Measurements from ENCODE around the gene SDC1.

DNA sequence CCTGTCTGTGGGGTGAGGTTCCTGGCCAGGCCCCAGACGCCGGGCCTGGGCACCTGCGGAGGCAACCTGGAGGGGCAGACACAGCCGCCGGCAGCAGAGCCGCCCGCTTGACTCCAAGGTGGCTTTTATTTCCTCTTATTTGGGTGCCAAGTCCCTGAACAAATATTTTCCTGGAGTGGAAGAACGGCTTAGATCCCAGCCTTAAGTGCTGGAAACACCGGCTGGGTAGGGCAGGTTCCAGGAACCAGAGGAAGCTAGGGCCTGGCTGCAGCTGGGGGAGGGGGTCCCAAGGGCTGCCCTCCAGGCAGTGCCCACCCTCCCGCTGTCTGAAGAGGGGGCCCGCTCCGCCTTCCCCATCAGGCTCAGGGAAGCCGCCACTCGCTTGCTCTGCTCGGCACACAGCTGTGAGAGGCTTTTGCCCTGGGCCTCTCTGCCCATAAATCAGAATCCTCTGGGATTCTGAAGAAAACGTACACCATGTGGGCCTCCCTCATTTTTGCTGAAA lies 28.2 kb downstream of the SDC1 start:
- TF ChIP-seq, protein P1, sequence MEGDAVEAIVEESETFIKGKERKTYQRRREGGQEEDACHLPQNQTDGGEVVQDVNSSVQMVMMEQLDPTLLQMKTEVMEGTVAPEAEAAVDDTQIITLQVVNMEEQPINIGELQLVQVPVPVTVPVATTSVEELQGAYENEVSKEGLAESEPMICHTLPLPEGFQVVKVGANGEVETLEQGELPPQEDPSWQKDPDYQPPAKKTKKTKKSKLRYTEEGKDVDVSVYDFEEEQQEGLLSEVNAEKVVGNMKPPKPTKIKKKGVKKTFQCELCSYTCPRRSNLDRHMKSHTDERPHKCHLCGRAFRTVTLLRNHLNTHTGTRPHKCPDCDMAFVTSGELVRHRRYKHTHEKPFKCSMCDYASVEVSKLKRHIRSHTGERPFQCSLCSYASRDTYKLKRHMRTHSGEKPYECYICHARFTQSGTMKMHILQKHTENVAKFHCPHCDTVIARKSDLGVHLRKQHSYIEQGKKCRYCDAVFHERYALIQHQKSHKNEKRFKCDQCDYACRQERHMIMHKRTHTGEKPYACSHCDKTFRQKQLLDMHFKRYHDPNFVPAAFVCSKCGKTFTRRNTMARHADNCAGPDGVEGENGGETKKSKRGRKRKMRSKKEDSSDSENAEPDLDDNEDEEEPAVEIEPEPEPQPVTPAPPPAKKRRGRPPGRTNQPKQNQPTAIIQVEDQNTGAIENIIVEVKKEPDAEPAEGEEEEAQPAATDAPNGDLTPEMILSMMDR (IDR thresholded peaks at IDR 0.05), result no peak
- TF ChIP-seq POLR2A (IDR thresholded peaks at IDR 0.05), result no peak

Measured in ovary (tissue), 3 donors.